ENCODE results near the gene GPX4.

The GPX4 gene

GRCh38 chr19:1085053-1085658 is 18.6 kb upstream of the GPX4 start:
- no peak overlapping the region for H3K4me3 ChIP-seq (ENCODE audit: low read depth, low read length)
- no peak for DNase-seq (ENCODE audit: low read depth)
- in situ Hi-C loops (cut with HindIII; ENCODE audit: low sequenced_read_pairs): no loop called here
- TF ChIP-seq, protein P1, sequence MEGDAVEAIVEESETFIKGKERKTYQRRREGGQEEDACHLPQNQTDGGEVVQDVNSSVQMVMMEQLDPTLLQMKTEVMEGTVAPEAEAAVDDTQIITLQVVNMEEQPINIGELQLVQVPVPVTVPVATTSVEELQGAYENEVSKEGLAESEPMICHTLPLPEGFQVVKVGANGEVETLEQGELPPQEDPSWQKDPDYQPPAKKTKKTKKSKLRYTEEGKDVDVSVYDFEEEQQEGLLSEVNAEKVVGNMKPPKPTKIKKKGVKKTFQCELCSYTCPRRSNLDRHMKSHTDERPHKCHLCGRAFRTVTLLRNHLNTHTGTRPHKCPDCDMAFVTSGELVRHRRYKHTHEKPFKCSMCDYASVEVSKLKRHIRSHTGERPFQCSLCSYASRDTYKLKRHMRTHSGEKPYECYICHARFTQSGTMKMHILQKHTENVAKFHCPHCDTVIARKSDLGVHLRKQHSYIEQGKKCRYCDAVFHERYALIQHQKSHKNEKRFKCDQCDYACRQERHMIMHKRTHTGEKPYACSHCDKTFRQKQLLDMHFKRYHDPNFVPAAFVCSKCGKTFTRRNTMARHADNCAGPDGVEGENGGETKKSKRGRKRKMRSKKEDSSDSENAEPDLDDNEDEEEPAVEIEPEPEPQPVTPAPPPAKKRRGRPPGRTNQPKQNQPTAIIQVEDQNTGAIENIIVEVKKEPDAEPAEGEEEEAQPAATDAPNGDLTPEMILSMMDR (IDR thresholded peaks at IDR 0.05; ENCODE audit: low read depth, low read length, missing control alignments): no peak

DNA sequence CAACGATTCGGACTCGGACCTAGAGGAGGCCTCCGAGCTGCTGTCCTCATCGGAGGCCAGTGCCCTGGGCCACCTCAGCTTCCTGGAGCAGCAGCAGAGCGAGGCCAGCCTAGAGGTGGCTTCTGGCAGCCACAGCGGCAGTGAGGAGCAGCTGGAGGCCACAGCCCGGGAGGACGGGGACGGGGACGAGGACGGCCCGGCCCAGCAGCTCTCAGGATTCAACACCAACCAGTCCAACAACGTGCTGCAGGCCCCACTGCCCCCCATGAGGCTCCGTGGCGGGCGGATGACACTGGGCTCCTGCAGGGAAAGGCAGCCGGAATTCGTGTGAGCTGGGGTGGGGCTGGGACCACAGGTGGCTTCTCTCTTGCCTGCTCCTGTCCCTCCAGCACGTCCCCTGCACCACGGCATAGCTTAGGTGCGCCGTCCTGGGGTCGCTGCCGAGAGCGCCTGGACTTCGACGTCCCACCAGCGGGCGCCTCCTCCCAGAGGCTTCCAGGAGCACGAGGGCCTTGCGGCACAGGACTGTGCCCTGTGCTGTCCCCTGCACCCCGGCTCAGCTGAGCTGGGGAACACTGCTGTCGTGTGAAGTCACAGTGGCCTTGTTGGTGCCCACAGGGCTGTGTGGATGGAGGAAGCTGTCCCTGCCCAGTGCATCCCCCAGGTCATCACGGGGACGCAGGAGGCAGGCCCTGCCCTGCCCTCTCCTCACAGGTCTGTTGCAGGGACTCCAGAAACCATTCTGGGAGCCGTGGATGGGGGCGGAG is 17.9 kb upstream of the GPX4 start:
- in situ Hi-C loops (cut with HindIII; ENCODE audit: low sequenced_read_pairs): no loop called here
- no peak overlapping the region for H3K4me3 ChIP-seq (ENCODE audit: low read depth, low read length)
- DNase-seq (ENCODE audit: low read depth): no peak
- TF ChIP-seq, protein P1 (IDR thresholded peaks at IDR 0.05; ENCODE audit: low read depth, low read length, missing control alignments): no peak

DNA sequence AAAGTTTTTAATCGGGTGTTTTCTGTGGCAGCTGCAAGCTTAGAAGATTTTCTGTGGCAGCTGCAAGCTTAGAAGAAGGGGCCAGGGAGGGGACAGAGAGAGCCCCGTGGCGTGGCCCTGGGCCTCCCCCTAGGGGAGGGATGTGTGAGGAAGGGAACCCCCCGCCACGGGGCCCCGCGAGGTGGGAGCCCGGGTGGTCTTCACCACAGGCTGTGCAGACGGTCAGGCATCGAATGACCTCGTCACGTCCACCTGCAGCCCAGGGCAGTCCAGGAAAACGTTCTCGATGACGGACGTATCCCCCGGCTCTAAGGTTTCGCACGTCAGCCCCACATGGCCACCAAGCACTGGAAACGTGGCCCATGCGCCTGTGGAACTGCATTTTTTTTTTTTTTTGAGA is 17.2 kb upstream of the GPX4 start:
- TF ChIP-seq, protein P1 (IDR thresholded peaks at IDR 0.05; ENCODE audit: low read depth, low read length, missing control alignments): no peak
- in situ Hi-C loops (cut with HindIII; ENCODE audit: low sequenced_read_pairs): no loop called here
- no peak overlapping the region for H3K4me3 ChIP-seq (ENCODE audit: low read depth, low read length)
- no peak for DNase-seq (ENCODE audit: low read depth)

GRCh38 chr19:1087813-1088415 is 15.9 kb upstream of the GPX4 start:
- H3K4me3 ChIP-seq (ENCODE audit: low read depth, low read length): no peak overlapping the region
- DNase-seq (ENCODE audit: low read depth): no peak
- in situ Hi-C loops (cut with HindIII; ENCODE audit: low sequenced_read_pairs): no loop called here
- TF ChIP-seq, protein P1 (IDR thresholded peaks at IDR 0.05; ENCODE audit: low read depth, low read length, missing control alignments): no peak

DNA sequence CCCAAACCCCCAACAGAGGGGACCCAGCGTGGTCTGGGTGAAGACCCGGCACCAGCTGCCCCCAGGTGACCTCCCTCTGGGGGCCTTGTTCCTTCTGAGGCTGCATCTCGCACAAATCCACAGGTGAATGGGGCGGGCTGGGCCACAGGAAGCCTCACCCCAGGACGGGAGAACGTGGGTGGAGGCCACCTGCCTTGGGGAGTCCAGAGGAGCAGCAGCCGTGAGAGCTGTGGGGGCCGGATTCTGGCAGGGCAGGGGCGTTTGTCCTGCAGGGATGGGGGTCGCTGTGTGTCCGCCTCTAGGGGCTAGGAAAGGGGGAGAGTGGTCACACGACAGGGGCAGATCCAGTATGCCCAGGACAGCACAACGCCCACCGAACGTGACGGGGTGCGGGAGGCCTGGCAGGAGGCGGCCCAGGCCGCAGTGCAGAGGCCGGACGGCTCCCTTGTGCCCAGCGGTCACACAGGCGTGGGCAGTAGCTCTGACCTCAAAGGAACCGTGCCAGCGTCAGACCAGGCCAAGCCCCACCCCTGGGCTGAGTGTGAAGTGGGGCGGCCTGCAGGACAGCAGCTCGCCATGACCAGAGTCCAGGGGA is 15.3 kb upstream of the GPX4 start:
- in situ Hi-C loops (cut with HindIII; ENCODE audit: low sequenced_read_pairs): no loop called here
- DNase-seq (ENCODE audit: low read depth): no peak
- TF ChIP-seq, protein P1 (IDR thresholded peaks at IDR 0.05; ENCODE audit: low read depth, low read length, missing control alignments): no peak
- no peak overlapping the region for H3K4me3 ChIP-seq (ENCODE audit: low read depth, low read length)

- in situ Hi-C loops (cut with HindIII; ENCODE audit: low sequenced_read_pairs): no loop called here
- no peak for DNase-seq (ENCODE audit: low read depth)
- TF ChIP-seq, protein P1 (IDR thresholded peaks at IDR 0.05; ENCODE audit: low read depth, low read length, missing control alignments): no peak
- no peak overlapping the region for H3K4me3 ChIP-seq (ENCODE audit: low read depth, low read length)
These were observed 14.5 kb upstream of the GPX4 start for GRCh38 chr19:1089126-1089771.

Data from astrocyte of the cerebellum (primary cell).